ENCODE results near the gene ST6GALNAC3.

The ST6GALNAC3 gene

GRCh38 chr1:76190749-76191424 is 116.3 kb downstream of the ST6GALNAC3 start:
- DNase-seq (ENCODE audit: low read depth) = peak; percentile 7
- no peak for TF ChIP-seq CTCF (IDR thresholded peaks at IDR 0.05; ENCODE audit: insufficient read depth, low read depth, low read length, missing control alignments)
- H3K4me3 ChIP-seq (ENCODE audit: low read length) = no peak overlapping the region

DNA sequence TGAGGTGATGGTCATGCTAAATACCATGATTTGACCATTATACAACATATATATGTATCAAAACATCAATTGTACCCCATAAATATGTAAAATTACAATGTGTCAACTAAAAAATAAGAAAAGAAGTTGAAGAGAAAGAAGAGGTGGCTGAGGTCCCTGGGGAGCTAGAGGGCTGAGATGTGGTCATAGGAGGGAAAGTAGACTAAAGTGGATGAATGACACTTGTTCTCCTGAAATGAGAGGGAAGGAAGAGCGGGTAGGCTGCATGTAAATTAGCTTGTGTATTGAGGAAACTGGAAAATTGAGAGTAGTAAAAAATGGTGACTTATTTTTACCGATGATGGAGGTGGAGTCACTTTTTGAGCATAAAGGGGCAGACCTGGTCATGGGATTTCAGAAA is 117.0 kb downstream of the ST6GALNAC3 start:
- no peak for DNase-seq (ENCODE audit: low read depth)
- H3K4me3 ChIP-seq (ENCODE audit: low read length) = no peak overlapping the region
- TF ChIP-seq CTCF (IDR thresholded peaks at IDR 0.05; ENCODE audit: insufficient read depth, low read depth, low read length, missing control alignments) = no peak

DNA sequence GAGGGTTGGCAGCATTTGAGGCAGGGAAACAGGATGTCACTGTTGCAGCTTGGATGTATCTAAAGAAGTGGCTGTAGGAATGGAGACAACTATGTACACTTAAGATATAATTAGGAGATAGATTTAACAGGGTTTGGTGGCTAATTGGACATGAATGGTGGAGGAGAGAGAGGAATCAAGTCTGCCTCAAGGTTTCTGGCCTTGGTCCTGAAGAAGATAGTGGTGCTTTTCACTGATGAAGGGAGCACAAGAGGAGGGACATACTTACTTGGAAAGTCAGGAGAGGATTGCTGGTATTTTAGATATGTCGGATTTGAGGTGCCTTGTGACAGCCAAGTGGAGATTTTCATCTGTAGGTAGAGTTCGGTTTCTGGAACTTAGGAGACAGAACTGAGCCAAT is 123.9 kb downstream of the ST6GALNAC3 start:
- no peak for DNase-seq (ENCODE audit: low read depth)
- no peak for TF ChIP-seq CTCF (IDR thresholded peaks at IDR 0.05; ENCODE audit: insufficient read depth, low read depth, low read length, missing control alignments)

DNA sequence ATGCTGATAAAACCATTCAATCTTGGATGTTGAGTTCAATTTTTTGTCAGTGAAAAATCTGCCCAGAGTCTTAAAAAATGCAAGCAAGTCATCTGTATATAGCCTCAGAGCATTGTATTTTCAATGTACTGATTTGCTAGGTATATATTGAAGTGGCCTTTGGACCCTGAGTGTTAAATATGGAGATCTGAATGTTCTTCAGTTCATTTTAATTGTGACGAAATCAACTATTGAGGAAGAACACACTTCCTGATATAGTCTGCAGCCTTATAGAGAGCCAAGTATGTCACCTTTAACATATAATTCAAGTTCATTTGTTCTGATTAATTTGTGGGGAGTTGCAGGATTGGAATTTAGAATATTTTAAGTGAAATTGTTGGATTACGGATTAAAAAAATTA is 128.1 kb downstream of the ST6GALNAC3 start:
- no peak overlapping the region for H3K4me3 ChIP-seq (ENCODE audit: low read length)
- DNase-seq (ENCODE audit: low read depth) = no peak
- no peak for TF ChIP-seq CTCF (IDR thresholded peaks at IDR 0.05; ENCODE audit: insufficient read depth, low read depth, low read length, missing control alignments)

More for the DNA sequence above, 123.9 kb downstream of the ST6GALNAC3 start:
- H3K4me3 ChIP-seq (ENCODE audit: low read length) = no peak overlapping the region

- TF ChIP-seq CTCF (IDR thresholded peaks at IDR 0.05; ENCODE audit: insufficient read depth, low read depth, low read length, missing control alignments) = no peak
- H3K4me3 ChIP-seq (ENCODE audit: low read length) = no peak overlapping the region
- no peak for DNase-seq (ENCODE audit: low read depth)
Observed at GRCh38 chr1:76203127-76203526, 128.6 kb downstream of the ST6GALNAC3 start.

DNA sequence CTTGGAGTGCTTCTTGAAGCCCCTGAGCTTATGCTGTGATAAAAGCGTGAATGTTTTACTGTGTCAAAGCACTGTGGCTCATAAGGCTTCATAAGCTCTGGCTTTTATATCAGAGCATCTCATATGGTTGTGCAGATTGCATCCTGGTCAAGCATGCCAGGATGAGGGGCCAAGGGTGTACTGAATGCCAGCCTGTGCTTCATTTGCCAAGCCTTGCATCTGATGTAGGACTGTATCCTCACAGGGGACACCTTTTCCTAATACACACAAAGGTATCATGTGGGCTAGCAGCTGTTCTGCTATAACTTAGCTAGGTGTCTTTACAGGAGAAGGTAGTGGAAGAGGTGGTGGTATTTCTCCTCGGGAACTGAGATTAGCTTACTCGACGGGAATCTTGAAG is 134.7 kb downstream of the ST6GALNAC3 start:
- no peak for DNase-seq (ENCODE audit: low read depth)
- no peak overlapping the region for H3K4me3 ChIP-seq (ENCODE audit: low read length)
- no peak for TF ChIP-seq CTCF (IDR thresholded peaks at IDR 0.05; ENCODE audit: insufficient read depth, low read depth, low read length, missing control alignments)

DNA sequence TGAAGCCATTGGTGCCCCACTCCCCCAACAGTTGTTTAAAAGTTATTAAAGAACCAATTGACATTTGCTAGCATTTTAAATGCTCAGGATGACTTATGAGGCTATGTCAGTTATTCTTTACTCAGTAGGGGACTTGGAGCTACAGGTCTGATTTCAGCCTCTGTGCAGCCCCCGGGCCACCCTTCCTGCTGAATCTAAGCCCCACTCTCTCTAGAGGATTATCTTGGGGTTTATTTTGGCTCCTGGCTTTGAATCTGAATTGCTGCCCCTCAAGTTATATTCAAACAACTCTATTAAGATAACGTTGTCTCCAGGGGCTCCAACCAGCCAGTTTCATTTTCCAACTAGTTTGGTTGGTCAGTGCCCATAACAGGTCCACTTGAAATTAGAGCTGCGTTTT is 135.1 kb downstream of the ST6GALNAC3 start:
- no peak for TF ChIP-seq CTCF (IDR thresholded peaks at IDR 0.05; ENCODE audit: insufficient read depth, low read depth, low read length, missing control alignments)
- DNase-seq (ENCODE audit: low read depth) = no peak
- no peak overlapping the region for H3K4me3 ChIP-seq (ENCODE audit: low read length)

Data from epithelial cell of esophagus (primary cell).